A375 (cell line): ENCODE measurements around the gene CPLANE2. TPM values are rescaled to one million over a fixed set of nuclear protein-coding genes. Genes with fewer than 3 reads are reported as not detected.

Source experiments
- small RNA-seq: library from RNA; depleted of rRNA; stranded (forward); fragments of <200 nt; gene quantifications from one replicate; pipeline ENCODE3, GENCODE V24; 2014
- total RNA-seq: library from RNA; depleted of rRNA; stranded (reverse); fragments of >200 nt; shearing (Covaris generic); gene quantifications from 2 replicates; pipeline ENCODE4 v1.2.3, GENCODE V29; 2014; rRNA removed

CPLANE2 gene, protein sequence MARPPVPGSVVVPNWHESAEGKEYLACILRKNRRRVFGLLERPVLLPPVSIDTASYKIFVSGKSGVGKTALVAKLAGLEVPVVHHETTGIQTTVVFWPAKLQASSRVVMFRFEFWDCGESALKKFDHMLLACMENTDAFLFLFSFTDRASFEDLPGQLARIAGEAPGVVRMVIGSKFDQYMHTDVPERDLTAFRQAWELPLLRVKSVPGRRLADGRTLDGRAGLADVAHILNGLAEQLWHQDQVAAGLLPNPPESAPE
- total RNA-seq = 10.0 and 18.1 TPM in 2 replicates

GRCh38 chr1:16236511-16237342, at the start of gene CPLANE2:
Gene CPLANE2 (minus strand): TSS chr1:16237183. CDS start chr1:16236742, 441 bp downstream.

DNA sequence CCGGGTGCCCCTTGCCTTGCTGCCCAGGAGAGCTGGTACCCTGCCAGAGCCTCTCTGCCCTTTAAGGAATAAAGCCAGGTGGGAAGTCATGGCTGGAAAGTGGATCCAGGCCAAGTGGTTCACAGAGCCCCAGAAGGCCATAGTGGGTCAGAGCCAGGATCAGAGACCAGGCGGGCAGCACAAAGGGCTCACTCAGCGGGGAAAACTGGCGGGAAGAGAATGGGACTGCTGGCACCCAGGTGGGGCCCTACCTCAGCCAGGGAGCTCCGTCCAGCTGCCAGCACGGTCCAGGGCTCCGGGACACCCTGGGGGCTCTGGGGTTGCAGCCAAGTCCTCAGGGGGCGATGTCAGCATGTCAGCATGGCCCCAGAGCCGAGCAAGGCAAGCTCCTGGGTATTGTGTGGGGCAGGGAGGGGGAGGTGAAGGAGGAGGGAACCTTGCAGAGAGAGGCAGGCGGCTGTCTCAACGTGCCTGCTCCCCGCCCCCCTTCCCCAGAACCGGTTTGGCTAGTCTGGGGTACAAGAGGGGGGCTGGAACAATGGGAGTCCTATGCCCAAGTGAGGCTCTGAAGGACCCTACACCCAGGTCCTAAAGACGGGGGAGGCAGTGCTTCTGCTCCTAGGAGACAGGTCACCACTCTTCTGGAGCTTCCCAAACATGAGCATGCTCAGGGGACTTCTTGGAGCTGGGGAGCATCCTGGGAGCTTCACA, 24.6 kb downstream of the CPLANE2 start, which contains the start of gene ARHGEF19:
TSS of gene ARHGEF19 (minus strand) at position 402 of the 711 bp plus-strand sequence. CDS start 3,598 bp downstream, outside the sequence.

Small RNA genes within 50 kb of the gene (small RNA-seq; reads per million reads assigned to genes)
- not detected for gene MT1XP1

Other genes with a start within 250 kb of the CPLANE2 start
- gene SRARP, start 232.9 kb downstream of the CPLANE2 start, total RNA-seq = not detected in 2 replicates
- not detected in 2 replicates for gene HSPB7, start 219.1 kb downstream of the CPLANE2 start, total RNA-seq
- gene CLCNKA, start 215.1 kb downstream of the CPLANE2 start, total RNA-seq = not detected in 2 replicates
- not detected in 2 replicates for gene CLCNKB, start 193.4 kb downstream of the CPLANE2 start, total RNA-seq
- gene FAM131C, start 163.5 kb downstream of the CPLANE2 start, total RNA-seq = 0.79 and 1.5 TPM in 2 replicates
- 283 and 306 TPM in 2 replicates for gene EPHA2, start 81.1 kb downstream of the CPLANE2 start, total RNA-seq
- 6.8 and 8.0 TPM in 2 replicates for gene ARHGEF19, start 24.5 kb downstream of the CPLANE2 start, total RNA-seq
- gene FBXO42, start 115.3 kb upstream of the CPLANE2 start, total RNA-seq = 6.3 and 15.6 TPM in 2 replicates
- gene SZRD1, start 130.1 kb upstream of the CPLANE2 start, total RNA-seq = 90.1 and 91.1 TPM in 2 replicates
- gene SPATA21, start 200.2 kb upstream of the CPLANE2 start, total RNA-seq = not detected in 2 replicates
- 48.8 and 53.9 TPM in 2 replicates for gene NECAP2, start 203.5 kb upstream of the CPLANE2 start, total RNA-seq